B cell (primary cell): ENCODE data around the gene PAQR5. TPM values are rescaled to one million over a fixed set of nuclear protein-coding genes. Genes with fewer than 3 reads are reported as not detected.

ENCODE experiments used
- ATAC-seq: fragments of 200-7000 bp; cut with Tn5 transposase; one replicate; pipeline ENCODE4 v1.10.0; 2021; ENCODE audit warnings: low read depth, mild to moderate bottlenecking, moderate number of reproducible peaks, moderate library complexity
- CTCF ChIA-PET: fragments of 350-600 bp; sonication (Branson Sonifier 250); formaldehyde crosslinking; loops from one replicate; lab custom pipeline; 2021; ENCODE audit warnings: antibody characterized with exemption, inconsistent platforms; lab: Charles Lee
- POLR2A ChIA-PET: fragments of 350-600 bp; sonication (Branson Sonifier 250); formaldehyde crosslinking; loops from one replicate; lab custom pipeline; 2021; ENCODE audit warnings: antibody characterized with exemption; lab: Charles Lee
- DNase-seq: peaks from one replicate; pipeline ENCODE4 v3.0.0; 2013
- H2AFZ ChIP-seq: 2 replicates; pipeline ENCODE4 v1.6.1; 2012; ENCODE audit warnings: mild to moderate bottlenecking, low read depth, low read length; ENCODE audit not compliant: insufficient read depth, poor library complexity, severe bottlenecking
- H3K27ac ChIP-seq, 2 donors: 1 replicate in 1 of 2; 2 replicates in 1 of 2; pipeline ENCODE4 v1.5.1; 2012 to 2013; ENCODE audit warnings: low read length in 2 of 2, mild to moderate bottlenecking in 2 of 2, moderate library complexity in 1 of 2
- H3K27me3 ChIP-seq, 4 experiments: fragments of 200-600 bp in 1 of 4; sonication (generic) in 1 of 4; replicated peaks in 1 of 4; 1 replicate in 2 of 4; 2 replicates in 2 of 4; pipeline versions ENCODE4 v1.6.1 to v1.7.0; 2013 to 2016; ENCODE audit warnings: low read length in 3 of 4, mild to moderate bottlenecking in 2 of 4, mixed read lengths in 1 of 4, moderate library complexity in 1 of 4; ENCODE audit not compliant: insufficient read depth in 4 of 4, control insufficient read depth in 3 of 4; ENCODE audit errors: control extremely low read depth in 1 of 4
- H3K36me3 ChIP-seq, 2 experiments: replicated peaks in 1 of 2; 1 replicate in 1 of 2; 2 replicates in 1 of 2; pipeline versions ENCODE4 v1.6.1 to v1.7.1; 2013; ENCODE audit warnings: low read length in 1 of 2; ENCODE audit not compliant: insufficient read depth in 2 of 2, control insufficient read depth in 1 of 2; ENCODE audit errors: control extremely low read depth in 1 of 2, extremely low read depth in 1 of 2
- H3K4me1 ChIP-seq, 2 donors: fragments of 200-600 bp in 1 of 2; sonication (generic) in 1 of 2; 1 replicate in 1 of 2; 2 replicates in 1 of 2; pipeline versions ENCODE4 v1.5.1 to v1.6.1; 2013 to 2017; ENCODE audit warnings: low read length in 2 of 2; ENCODE audit not compliant: control insufficient read depth in 2 of 2, insufficient read depth in 2 of 2
- H3K4me2 ChIP-seq: replicated peaks from 2 replicates; pipeline ENCODE3; 2012; ENCODE audit warnings: mild to moderate bottlenecking, low read depth, low read length; ENCODE audit not compliant: poor library complexity, severe bottlenecking
- H3K4me3 ChIP-seq, 5 experiments: fragments of 200-600 bp in 1 of 5; sonication (generic) in 1 of 5; 1 replicate in 3 of 5; 2 replicates in 2 of 5; pipeline versions ENCODE4 v1.5.1 to v1.7.0; 2011 to 2016; ENCODE audit warnings: low read length in 4 of 5, mild to moderate bottlenecking in 4 of 5, low read depth in 2 of 5, control low read depth in 1 of 5, moderate library complexity in 1 of 5; ENCODE audit not compliant: insufficient read depth in 1 of 5; ENCODE audit errors: control extremely low read depth in 1 of 5, extremely low read depth in 1 of 5
- H3K79me2 ChIP-seq: fragments of 200-600 bp; sonication (generic); one replicate; pipeline ENCODE4 v1.6.0; 2016; ENCODE audit warnings: low read length; ENCODE audit not compliant: control insufficient read depth, insufficient read depth
- H3K9ac ChIP-seq: fragments of 200-600 bp; sonication (generic); 2 replicates; pipeline ENCODE4 v1.6.1; 2017; ENCODE audit warnings: mild to moderate bottlenecking, low read length, moderate library complexity
- H3K9me3 ChIP-seq, 3 donors: one replicate each; pipeline versions ENCODE4 v1.6.1 to v1.7.1; 2013; ENCODE audit warnings: low read length in 2 of 3; ENCODE audit not compliant: control insufficient read depth in 2 of 3, insufficient read depth in 1 of 3; ENCODE audit errors: control extremely low read depth in 1 of 3
- H4K20me1 ChIP-seq: 2 replicates; pipeline ENCODE4 v1.6.0; 2012; ENCODE audit warnings: mild to moderate bottlenecking, low read length; ENCODE audit not compliant: insufficient read depth, control insufficient read depth, poor library complexity, severe bottlenecking
- H3K27ac Mint-ChIP-seq: one replicate; pipeline ENCODE4 v1.8.0; 2021; ENCODE audit warnings: mixed read lengths
- H3K27me3 Mint-ChIP-seq: one replicate; pipeline ENCODE4 v1.8.0; 2021; ENCODE audit warnings: mixed read lengths
- H3K4me1 Mint-ChIP-seq: one replicate; pipeline ENCODE4 v1.8.0; 2021; ENCODE audit warnings: mixed read lengths
- H3K4me3 Mint-ChIP-seq: one replicate; pipeline ENCODE4 v1.8.0; 2021; ENCODE audit warnings: mixed read lengths
- H3K9me3 Mint-ChIP-seq: one replicate; pipeline ENCODE4 v1.8.0; 2022; ENCODE audit warnings: mixed read lengths; ENCODE audit not compliant: insufficient read depth
- CTCF ChIP-seq: fragments of 200-600 bp; IDR thresholded peaks from one replicate; pipeline ENCODE4 v1.8.0; 2022; ENCODE audit warnings: antibody characterized with exemption, mild to moderate bottlenecking
- EZH2 ChIP-seq: IDR thresholded peaks from 2 replicates; pipeline ENCODE4 v1.6.1; 2012; ENCODE audit warnings: borderline replicate concordance, low read depth, mild to moderate bottlenecking, moderate library complexity, low read length; ENCODE audit not compliant: insufficient read depth, poor library complexity, severe bottlenecking
- WGBS: methylation state at CpG from one replicate; pipeline ENCODE4 v1.1.5; 2013; ENCODE audit warnings: missing lambda C conversion rate; ENCODE audit not compliant: insufficient coverage; 5-methylcytosine and 5-hydroxymethylcytosine counted together
- intact Hi-C: fragments of 100-400 bp; cut with micrococcal nuclease; formaldehyde crosslinking; loops from one replicate; pipeline ENCODE4 v1.10.0; 2022
- polyA plus RNA-seq: library from polyadenylated mRNA; depleted of rRNA; stranded (reverse); fragments of >200 nt; gene quantifications from 2 replicates; pipeline ENCODE4 v1.2.3, GENCODE V29; 2012
- total RNA-seq, 2 donors: library from RNA; stranded (reverse); fragments of 120-200 nt in 1 of 2; gene quantifications; 1 replicate in 1 of 2; 2 replicates in 1 of 2; pipeline versions ENCODE4 v1.2.3 to v1.2.4, GENCODE V29; 2013 to 2022

The PAQR5 gene
- total and polyA plus RNA-seq, 2 donors (not counting 1 experiment from before 2014, with no cell fraction given) = not detected

GRCh38 chr15:69346112-69346511, 47.4 kb downstream of the PAQR5 start:
- Histone ChIP-seq H2AFZ (no peak overlapping the region), H4K20me1 (no peaks in the 10 kb centered on the region), H3K36me3 (no peaks in the 10 kb centered on the region), H3K9ac (no peak overlapping the region), H3K79me2 (no peaks in the 10 kb centered on the region), H3K4me3 (no peak overlapping the region), H3K27me3 (no peaks in the 10 kb centered on the region), H3K27ac (no peak overlapping the region), H3K4me1 (no peaks in the 10 kb centered on the region), H3K9me3 (no peaks in the 10 kb centered on the region), H3K4me2 (no peak overlapping the region)
- no peak for ATAC-seq
- intact Hi-C loops = no loop called here
- no peaks in the 10 kb centered on the region for H3K4me1 Mint-ChIP-seq
- no peak for DNase-seq
- no CpG with 5 or more reads among the region's 5 CpGs for WGBS
- POLR2A ChIA-PET = no interaction called here
- no peak overlapping the region for H3K4me3 Mint-ChIP-seq
- H3K27me3 Mint-ChIP-seq = peaks cover 11% of the 10 kb centered on the region
- TF ChIP-seq CTCF (no peak), EZH2 (no peak)
- no peak overlapping the region for H3K27ac Mint-ChIP-seq
- CTCF ChIA-PET = no interaction called here
- no peaks in the 10 kb centered on the region for H3K9me3 Mint-ChIP-seq

DNA sequence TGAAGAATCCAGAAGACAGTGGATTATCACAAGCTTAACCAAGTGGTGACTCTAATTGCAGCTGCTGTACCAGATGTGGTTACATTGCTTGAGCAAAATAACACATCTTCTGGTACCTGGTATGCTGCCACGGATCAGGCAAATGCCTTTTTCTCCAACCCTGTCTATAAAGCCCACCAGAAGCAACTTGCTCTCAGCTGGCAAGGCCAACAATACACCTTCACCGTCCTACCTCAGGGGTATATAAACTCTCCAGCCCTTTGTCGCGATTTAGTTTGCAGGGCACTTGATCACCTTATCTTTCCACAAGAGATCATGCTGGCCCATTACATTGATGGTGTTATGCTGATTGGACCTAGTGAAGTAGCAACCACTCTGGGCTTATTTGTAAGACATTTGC, 52.6 kb downstream of the PAQR5 start:
- Histone ChIP-seq H3K9me3 (no peaks in the 10 kb centered on the region), H2AFZ (no peak overlapping the region), H3K27ac (no peak overlapping the region), H4K20me1 (no peaks in the 10 kb centered on the region), H3K9ac (no peak overlapping the region), H3K4me1 (no peaks in the 10 kb centered on the region), H3K36me3 (no peaks in the 10 kb centered on the region), H3K4me3 (no peak overlapping the region), H3K27me3 (no peaks in the 10 kb centered on the region), H3K79me2 (no peaks in the 10 kb centered on the region), H3K4me2 (no peak overlapping the region)
- no peak for DNase-seq
- no peaks in the 10 kb centered on the region for H3K4me1 Mint-ChIP-seq
- no peak for ATAC-seq
- intact Hi-C loops = no loop called here
- TF ChIP-seq CTCF (no peak), EZH2 (no peak)
- WGBS = 94% methylated on average over 2 of the region's 4 CpGs
- no peak overlapping the region for H3K4me3 Mint-ChIP-seq
- peaks cover 6% of the 10 kb centered on the region for H3K27me3 Mint-ChIP-seq
- no peak overlapping the region for H3K27ac Mint-ChIP-seq
- no peaks in the 10 kb centered on the region for H3K9me3 Mint-ChIP-seq
- ChIA-PET POLR2A (no interaction called here), CTCF (no interaction called here)
